Measurements from ENCODE around the gene TEX2. TPM values are rescaled to one million over a fixed set of nuclear protein-coding genes. Genes with fewer than 3 reads are reported as not detected.

The TEX2 gene
- total and polyA plus RNA-seq, 9 of the 15 experiments (the other 6 are each of a cell fraction or from before 2014, with no cell fraction given) = 4.1 to 27.6 (median 19.3) TPM

GRCh38 chr17:64129515-64129764 lies 133.6 kb downstream of the TEX2 start:
- FAIRE-seq (no peak), ATAC-seq (no peak), DNase-seq (ENCODE audit: extremely low read depth in 1 of 4, low spot score in 3 of 4) (no peak)
- in situ Hi-C loops (cut with MboI) (no loop called here), intact Hi-C loops (cut with micrococcal nuclease) (no loop called here)
- H3K79me2 ChIP-seq (ENCODE audit: control insufficient read depth, insufficient read depth, low read length) = peaks cover 37% of the 10 kb centered on the region
- peak overlapping the region; percentile 73 for H2AFZ ChIP-seq (ENCODE audit: low read depth, low read length)
- peak overlapping the region; percentile 93 for H3K4me2 ChIP-seq (ENCODE audit: insufficient read depth, low read length)
- H3K9me3 ChIP-seq (replicated peaks; ENCODE audit: control insufficient read depth, insufficient read depth, low read depth, low read length) = no peaks in the 10 kb centered on the region
- H4K20me1 ChIP-seq (replicated peaks; ENCODE audit: control insufficient read depth, insufficient read depth, low read length) = no peaks in the 10 kb centered on the region
- H3K27ac ChIP-seq (ENCODE audit: extremely low read depth, low read depth, low read length) = peak overlapping the region; percentile 84
- BruUV-seq (replicated peaks) = no TSS peak
- CTCF ChIA-PET (ENCODE audit: low intra/inter-chr PET ratio) = no interaction called here
- H3K36me3 ChIP-seq (ENCODE audit: control insufficient read depth, insufficient read depth, low read length) = no peaks in the 10 kb centered on the region
- H3K9me1 ChIP-seq (ENCODE audit: control insufficient read depth, insufficient read depth, low read length) = peaks cover 3% of the 10 kb centered on the region
- H3K27me3 ChIP-seq (ENCODE audit: control insufficient read depth in 2 of 2, insufficient read depth in 2 of 2, low read length in 2 of 2) = no peaks in the 10 kb centered on the region
- POLR2A ChIA-PET = interaction anchor here (0.7 to 2.3 kb wide), 12 partner anchors 9 to 151 kb away, joined by 3 to 13 read pairs (median 4); no protein-coding TSS in a partner anchor
- peaks cover 16 to 19% of the 10 kb centered on the region in 2 experiments; a peak in 4 of 5 replicates for H3K4me1 ChIP-seq (replicated peaks in 1 of 2; ENCODE audit: control insufficient read depth in 2 of 2, insufficient read depth in 2 of 2, low read length in 2 of 2)
- WGBS (ENCODE audit: insufficient coverage, low coverage, missing lambda C conversion rate) = under 1% methylated on average over 17 of the region's 31 CpGs
- peak overlapping the region; percentile 84 to 95 for H3K9ac ChIP-seq (ENCODE audit: insufficient read depth in 1 of 2, low read depth in 2 of 2, low read length in 2 of 2)
- peak overlapping the region; percentile 84 for H3K4me3 ChIP-seq
- TF ChIP-seq RBM25 (IDR thresholded peaks at IDR 0.05; ENCODE audit: low read depth, low read length, severe bottlenecking) = no peak
- TF ChIP-seq, protein P1, sequence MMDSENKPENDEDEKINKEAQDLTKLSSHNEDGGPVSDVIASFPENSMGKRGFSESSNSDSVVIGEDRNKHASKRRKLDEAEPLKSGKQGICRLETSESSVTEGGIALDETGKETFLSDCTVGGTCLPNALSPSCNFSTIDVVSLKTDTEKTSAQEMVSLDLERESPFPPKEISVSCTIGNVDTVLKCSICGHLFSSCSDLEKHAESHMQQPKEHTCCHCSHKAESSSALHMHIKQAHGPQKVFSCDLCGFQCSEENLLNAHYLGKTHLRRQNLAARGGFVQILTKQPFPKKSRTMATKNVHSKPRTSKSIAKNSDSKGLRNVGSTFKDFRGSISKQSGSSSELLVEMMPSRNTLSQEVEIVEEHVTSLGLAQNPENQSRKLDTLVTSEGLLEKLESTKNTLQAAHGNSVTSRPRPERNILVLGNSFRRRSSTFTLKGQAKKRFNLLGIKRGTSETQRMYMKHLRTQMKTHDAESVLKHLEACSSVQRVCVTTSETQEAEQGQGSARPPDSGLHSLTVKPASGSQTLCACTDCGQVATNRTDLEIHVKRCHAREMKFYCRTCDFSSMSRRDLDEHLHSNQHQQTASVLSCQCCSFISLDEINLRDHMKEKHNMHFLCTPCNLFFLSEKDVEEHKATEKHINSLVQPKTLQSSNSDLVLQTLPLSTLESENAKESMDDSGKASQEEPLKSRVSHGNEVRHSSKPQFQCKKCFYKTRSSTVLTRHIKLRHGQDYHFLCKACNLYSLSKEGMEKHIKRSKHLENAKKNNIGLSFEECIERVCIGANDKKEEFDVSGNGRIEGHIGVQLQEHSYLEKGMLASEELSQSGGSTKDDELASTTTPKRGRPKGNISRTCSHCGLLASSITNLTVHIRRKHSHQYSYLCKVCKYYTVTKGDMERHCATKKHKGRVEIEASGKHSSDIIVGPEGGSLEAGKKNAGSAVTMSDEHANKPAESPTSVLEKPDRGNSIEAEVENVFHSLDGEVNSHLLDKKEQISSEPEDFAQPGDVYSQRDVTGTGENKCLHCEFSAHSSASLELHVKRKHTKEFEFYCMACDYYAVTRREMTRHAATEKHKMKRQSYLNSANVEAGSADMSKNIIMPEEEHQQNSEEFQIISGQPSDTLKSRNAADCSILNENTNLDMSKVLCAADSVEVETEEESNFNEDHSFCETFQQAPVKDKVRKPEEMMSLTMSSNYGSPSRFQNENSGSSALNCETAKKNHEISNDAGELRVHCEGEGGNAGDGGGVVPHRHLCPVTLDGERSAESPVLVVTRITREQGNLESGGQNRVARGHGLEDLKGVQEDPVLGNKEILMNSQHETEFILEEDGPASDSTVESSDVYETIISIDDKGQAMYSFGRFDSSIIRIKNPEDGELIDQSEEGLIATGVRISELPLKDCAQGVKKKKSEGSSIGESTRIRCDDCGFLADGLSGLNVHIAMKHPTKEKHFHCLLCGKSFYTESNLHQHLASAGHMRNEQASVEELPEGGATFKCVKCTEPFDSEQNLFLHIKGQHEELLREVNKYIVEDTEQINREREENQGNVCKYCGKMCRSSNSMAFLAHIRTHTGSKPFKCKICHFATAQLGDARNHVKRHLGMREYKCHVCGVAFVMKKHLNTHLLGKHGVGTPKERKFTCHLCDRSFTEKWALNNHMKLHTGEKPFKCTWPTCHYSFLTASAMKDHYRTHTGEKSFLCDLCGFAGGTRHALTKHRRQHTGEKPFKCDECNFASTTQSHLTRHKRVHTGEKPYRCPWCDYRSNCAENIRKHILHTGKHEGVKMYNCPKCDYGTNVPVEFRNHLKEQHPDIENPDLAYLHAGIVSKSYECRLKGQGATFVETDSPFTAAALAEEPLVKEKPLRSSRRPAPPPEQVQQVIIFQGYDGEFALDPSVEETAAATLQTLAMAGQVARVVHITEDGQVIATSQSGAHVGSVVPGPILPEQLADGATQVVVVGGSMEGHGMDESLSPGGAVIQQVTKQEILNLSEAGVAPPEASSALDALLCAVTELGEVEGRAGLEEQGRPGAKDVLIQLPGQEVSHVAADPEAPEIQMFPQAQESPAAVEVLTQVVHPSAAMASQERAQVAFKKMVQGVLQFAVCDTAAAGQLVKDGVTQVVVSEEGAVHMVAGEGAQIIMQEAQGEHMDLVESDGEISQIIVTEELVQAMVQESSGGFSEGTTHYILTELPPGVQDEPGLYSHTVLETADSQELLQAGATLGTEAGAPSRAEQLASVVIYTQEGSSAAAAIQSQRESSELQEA (IDR thresholded peaks at IDR 0.05; ENCODE audit: low read depth) = no peak
- TF ChIP-seq ZNF583 (CRISPR knock-in tag; IDR thresholded peaks at IDR 0.05) = no peak
- no peak for TF ChIP-seq NEUROD1 (IDR thresholded peaks at IDR 0.05; ENCODE audit: borderline replicate concordance, low read depth, low read length, partially characterized antibody)
- peak; percentile 93; the same call in 1 of the 2 replicates for TF ChIP-seq FOXP1 (CRISPR knock-in tag; IDR thresholded peaks at IDR 0.05)
- no peak for TF ChIP-seq FOS (IDR thresholded peaks at IDR 0.05; ENCODE audit: extremely low read depth, insufficient read length)
- no peak for TF ChIP-seq GABPB1 (CRISPR knock-in tag; IDR thresholded peaks at IDR 0.05)
- no peak for TF ChIP-seq ZNF197 (CRISPR knock-in tag; IDR thresholded peaks at IDR 0.05; ENCODE audit: low read depth)
- no peak for TF ChIP-seq TEAD4 (IDR thresholded peaks at IDR 0.05; ENCODE audit: low read length)
- TF ChIP-seq TEAD4 (CRISPR knock-in tag; IDR thresholded peaks at IDR 0.05; ENCODE audit: borderline replicate concordance) = 0 out of 2 replicates have a peak, but pooled peaks have one; percentile 38
- peak in 1 of 2 experiments; percentile 50; a peak in 1 of 4 replicates for TF ChIP-seq TEAD1 (CRISPR knock-in tag; IDR thresholded peaks at IDR 0.05)
- TF ChIP-seq ATF3 (IDR thresholded peaks at IDR 0.05) = no peak
- TF ChIP-seq ATF3 (CRISPR knock-in tag; conservative IDR thresholded peaks at IDR 0.05) = 0 out of 2 replicates have a peak, but pooled peaks have one; percentile 3
- 0 out of 4 replicates have a peak, but pooled peaks of 1 of the 2 experiments have one; percentile 71 for TF ChIP-seq FOXA3 (CRISPR knock-in tag; conservative IDR thresholded peaks at IDR 0.05 in 1 of 2, IDR thresholded peaks at IDR 0.05 in 1 of 2)
- no peak for TF ChIP-seq MEIS2 (IDR thresholded peaks at IDR 0.05; ENCODE audit: partially characterized antibody)
